CD4-positive, CD25-positive, alpha-beta regulatory T cell (primary cell): ENCODE results near the gene ODC1. TPM values are rescaled to one million over a fixed set of nuclear protein-coding genes. Genes with fewer than 3 reads are reported as not detected.
A peak's percentile ranks its signal among the peaks of the same experiment; 100 is the strongest.

ENCODE experiments used
- ATAC-seq, 2 donors: fragments of 150-1000 bp; cut with Tn5 transposase; one replicate each; pipeline ENCODE4 v1.10.0; 2021; ENCODE audit warnings: low read depth in 2 of 2, moderate number of reproducible peaks in 2 of 2, moderate library complexity in 1 of 2
- DNase-seq, 3 donors: peaks; one replicate each; pipeline versions ENCODE4 v3.0.0 to v3.0.0-alpha.2; 2012 to 2022; ENCODE audit warnings: mixed read lengths in 1 of 3
- H3K27ac ChIP-seq: one replicate; pipeline ENCODE4 v1.7.0; 2013; ENCODE audit warnings: mild to moderate bottlenecking, low read length; ENCODE audit not compliant: insufficient read depth, poor library complexity, severe bottlenecking
- H3K27me3 ChIP-seq: one replicate; pipeline ENCODE4 v1.7.0; 2013; ENCODE audit warnings: low read length; ENCODE audit not compliant: control insufficient read depth, insufficient read depth
- H3K36me3 ChIP-seq: one replicate; pipeline ENCODE4 v1.7.0; 2013; ENCODE audit warnings: mild to moderate bottlenecking, low read length, moderate library complexity; ENCODE audit not compliant: control insufficient read depth, insufficient read depth
- H3K4me1 ChIP-seq: 2 replicates; pipeline ENCODE4 v1.7.0; 2013; ENCODE audit warnings: mild to moderate bottlenecking, low read length; ENCODE audit not compliant: insufficient read depth, control insufficient read depth, poor library complexity, severe bottlenecking
- H3K4me3 ChIP-seq: one replicate; pipeline ENCODE4 v1.7.0; 2013; ENCODE audit warnings: low read depth, mild to moderate bottlenecking, low read length, moderate library complexity
- H3K9me3 ChIP-seq, 2 experiments: 1 replicate in 1 of 2; 2 replicates in 1 of 2; pipeline ENCODE4 v1.7.0; 2013; ENCODE audit warnings: low read length in 2 of 2, mild to moderate bottlenecking in 1 of 2, moderate library complexity in 1 of 2; ENCODE audit not compliant: control insufficient read depth in 2 of 2
- H3K27ac Mint-ChIP-seq, 3 donors: one replicate each; pipeline ENCODE4 v1.8.0; 2020 to 2022; ENCODE audit warnings: mild to moderate bottlenecking in 3 of 3, mixed read lengths in 3 of 3, moderate library complexity in 2 of 3
- H3K27me3 Mint-ChIP-seq: one replicate; pipeline ENCODE4 v1.8.0; 2022; ENCODE audit warnings: mild to moderate bottlenecking, mixed read lengths
- H3K36me3 Mint-ChIP-seq: one replicate; pipeline ENCODE4 v1.8.0; 2020; ENCODE audit warnings: mixed read lengths
- H3K4me1 Mint-ChIP-seq, 4 donors: one replicate each; pipeline ENCODE4 v1.8.0; 2020 to 2022; ENCODE audit warnings: mixed read lengths in 4 of 4, mild to moderate bottlenecking in 1 of 4
- H3K4me3 Mint-ChIP-seq, 4 donors: one replicate each; pipeline ENCODE4 v1.8.0; 2020 to 2022; ENCODE audit warnings: mild to moderate bottlenecking in 4 of 4, mixed read lengths in 4 of 4, moderate library complexity in 3 of 4
- H3K9me3 Mint-ChIP-seq, 7 donors: one replicate each; pipeline ENCODE4 v1.8.0; 2020 to 2022; ENCODE audit warnings: mixed read lengths in 7 of 7, mild to moderate bottlenecking in 3 of 7, moderate library complexity in 2 of 7
- polyA plus RNA-seq, 4 donors: library from polyadenylated mRNA; unstranded; fragments of 300-500 nt; fragmentation: Illumina TruSeq; gene quantifications; one replicate each; pipeline ENCODE4 v1.2.3, GENCODE V29; 2021
- total RNA-seq: library from RNA; stranded (reverse); gene quantifications from one replicate; pipeline ENCODE4 v1.2.3, GENCODE V29; 2022

Gene ODC1
- total and polyA plus RNA-seq, 5 donors from 2014 or later, result 74.1 to 113 (median 102) TPM

DNA sequence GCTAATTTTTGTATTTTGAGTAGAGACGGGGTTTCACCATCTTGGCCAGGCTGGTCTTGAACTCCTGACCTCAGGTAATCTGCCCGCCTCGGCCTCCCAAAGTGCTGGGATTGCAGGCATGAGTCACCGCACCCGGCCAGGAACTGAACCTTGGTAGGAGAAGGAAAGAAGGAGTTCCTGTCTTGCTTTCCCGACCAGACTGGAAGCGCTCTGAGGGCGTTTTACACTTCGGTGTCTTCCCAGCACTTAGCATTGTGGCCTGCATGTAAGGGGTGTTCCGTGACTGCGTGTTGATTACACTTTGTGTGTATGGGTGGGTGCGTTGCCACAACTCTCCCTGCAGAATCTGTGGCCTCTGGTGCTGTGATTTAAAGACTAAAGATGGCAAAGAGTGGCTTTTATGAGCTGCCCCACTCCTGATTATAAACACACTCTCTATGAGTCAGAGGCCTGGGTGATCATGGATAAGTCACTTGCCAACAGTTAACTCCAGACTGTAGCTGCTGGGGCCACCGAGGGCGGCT, 46.0 kb downstream of the ODC1 start:
- no peaks in the 10 kb centered on the region for H3K27me3 Mint-ChIP-seq

DNA sequence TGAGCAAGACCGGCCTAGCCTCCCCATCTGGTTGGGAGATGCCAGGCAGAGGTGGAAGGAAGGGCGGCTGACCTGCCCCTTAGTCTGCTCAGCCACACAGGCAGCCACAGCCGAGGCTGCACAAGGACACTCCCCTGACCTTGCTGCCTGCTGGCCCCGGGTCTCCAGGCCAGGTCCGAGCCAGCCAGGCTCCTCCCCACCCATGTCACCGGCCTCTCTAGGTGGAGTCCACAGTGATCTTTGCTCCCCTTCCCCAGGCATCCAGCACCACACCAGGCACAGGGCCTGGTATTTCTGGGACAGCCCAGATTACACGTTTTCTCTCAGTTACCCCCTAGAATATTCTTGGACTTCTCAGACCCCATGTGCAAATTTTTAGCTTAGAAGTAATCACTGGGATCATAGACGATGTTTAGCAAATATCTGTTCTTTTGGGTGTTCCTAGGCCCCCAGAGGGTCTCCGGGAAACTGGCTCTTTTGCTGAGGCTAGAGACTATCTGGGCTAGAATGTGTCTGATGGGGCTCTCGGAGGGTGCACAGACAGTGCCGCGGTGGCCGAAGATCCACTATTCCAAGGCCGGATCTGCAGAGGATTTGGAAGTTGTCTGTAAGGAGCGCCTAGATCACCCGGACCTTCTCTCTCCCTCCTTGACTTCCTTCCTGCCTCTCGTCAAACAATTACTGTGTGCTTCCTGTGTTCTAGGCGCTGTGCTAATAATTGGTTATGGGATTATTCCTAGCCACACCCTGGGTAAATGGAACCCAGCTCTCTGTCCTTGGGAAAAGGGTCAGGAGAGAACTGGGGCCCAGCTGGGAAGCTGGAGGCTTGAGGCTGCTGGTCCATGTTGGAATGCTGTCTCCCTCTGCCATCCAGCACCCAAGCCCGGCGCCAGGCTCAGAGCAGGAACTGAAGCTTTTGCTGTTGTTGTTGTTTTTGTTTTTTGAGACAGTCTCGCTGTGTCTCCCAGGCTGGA, 46.9 kb downstream of the ODC1 start:
- ATAC-seq, result no peak
- H3K27ac ChIP-seq, result peak overlapping the region; percentile 33

More for the DNA sequence above, 46.0 kb downstream of the ODC1 start:
- no peak for DNase-seq
- H3K36me3 Mint-ChIP-seq, result peaks cover 18% of the 10 kb centered on the region
- Histone ChIP-seq H3K27me3 (no peaks in the 10 kb centered on the region), H3K27ac (no peak overlapping the region), H3K9me3 (no peaks in the 10 kb centered on the region), H3K36me3 (peaks cover 9% of the 10 kb centered on the region), H3K4me3 (no peak overlapping the region), H3K4me1 (peaks cover 23% of the 10 kb centered on the region)
- H3K27ac Mint-ChIP-seq, result peak overlapping the region in 2 of 3 donors; percentile 59 to 89
- no peaks in the 10 kb centered on the region for H3K9me3 Mint-ChIP-seq
- no peak for ATAC-seq
- H3K4me1 Mint-ChIP-seq, result peaks cover under 1 to 43% (median 15%) of the 10 kb centered on the region in 4 donors
- H3K4me3 Mint-ChIP-seq, result no peak overlapping the region

DNA sequence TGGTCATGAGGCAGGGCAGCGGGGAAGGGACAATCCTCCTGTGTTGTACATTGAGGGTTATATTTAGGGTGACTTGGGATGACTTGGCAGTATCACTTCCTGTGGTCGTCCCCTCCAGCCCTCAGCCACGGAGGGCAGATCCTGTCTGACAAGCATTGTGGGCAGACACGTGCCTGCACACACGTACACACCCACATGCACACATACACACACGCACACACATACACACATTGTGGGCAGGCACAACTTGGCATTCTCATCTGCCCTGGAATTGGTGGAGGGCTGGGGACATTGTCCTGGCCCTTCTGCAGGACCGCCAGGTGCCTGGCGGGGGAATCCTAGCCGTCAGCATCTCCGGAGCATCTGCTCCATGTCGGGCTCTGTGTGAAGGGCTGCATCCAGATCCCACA, 47.6 kb downstream of the ODC1 start:
- DNase-seq (peak in 1 of 3 donors; percentile 61), ATAC-seq (peak in 1 of 2 donors; percentile 14)
- Mint-ChIP-seq H3K4me1 (peaks cover 0 to 42% (median 15%) of the 10 kb centered on the region in 4 donors), H3K27ac (peak overlapping the region; percentile 89 to 91 (median 91)), H3K27me3 (no peaks in the 10 kb centered on the region), H3K36me3 (peaks cover 18% of the 10 kb centered on the region), H3K4me3 (no peak overlapping the region), H3K9me3 (peaks cover 0 to 2% (median 0%) of the 10 kb centered on the region in 7 donors)
- H3K36me3 ChIP-seq, result peaks cover 9% of the 10 kb centered on the region
- no peaks in the 10 kb centered on the region for H3K27me3 ChIP-seq
- no peak overlapping the region for H3K4me3 ChIP-seq
- no peaks in the 10 kb centered on the region for H3K9me3 ChIP-seq
- peak overlapping the region; percentile 37 for H3K27ac ChIP-seq
- peaks cover 17% of the 10 kb centered on the region for H3K4me1 ChIP-seq

More for the DNA sequence above, 46.9 kb downstream of the ODC1 start:
- Mint-ChIP-seq H3K4me3 (peak overlapping the region in 1 of 4 donors; percentile 29), H3K9me3 (no peaks in the 10 kb centered on the region), H3K36me3 (peaks cover 14% of the 10 kb centered on the region), H3K4me1 (peaks cover 0 to 36% (median 13%) of the 10 kb centered on the region in 4 donors), H3K27me3 (no peaks in the 10 kb centered on the region), H3K27ac (peak overlapping the region; percentile 89 to 91 (median 91))
- Histone ChIP-seq H3K36me3 (peaks cover 9% of the 10 kb centered on the region), H3K27me3 (no peaks in the 10 kb centered on the region), H3K9me3 (no peaks in the 10 kb centered on the region), H3K4me3 (no peak overlapping the region), H3K4me1 (peaks cover 17% of the 10 kb centered on the region)
- DNase-seq, result no peak

- Mint-ChIP-seq H3K4me1 (peaks cover 0 to 47% (median 17%) of the 10 kb centered on the region in 4 donors), H3K27me3 (no peaks in the 10 kb centered on the region), H3K9me3 (peaks cover 0 to 2% (median 0%) of the 10 kb centered on the region in 7 donors), H3K27ac (peak overlapping the region in 2 of 3 donors; percentile 89 to 91), H3K4me3 (no peak overlapping the region), H3K36me3 (peaks cover 19% of the 10 kb centered on the region)
- DNase-seq (no peak), ATAC-seq (no peak)
- H3K36me3 ChIP-seq, result peaks cover 9% of the 10 kb centered on the region
- peaks cover 17% of the 10 kb centered on the region for H3K4me1 ChIP-seq
- no peak overlapping the region for H3K4me3 ChIP-seq
- H3K27me3 ChIP-seq, result no peaks in the 10 kb centered on the region
- H3K9me3 ChIP-seq, result no peaks in the 10 kb centered on the region
- peak overlapping the region; percentile 37 for H3K27ac ChIP-seq
Measured at GRCh38 chr2:10400002-10400401, 48.1 kb downstream of the ODC1 start.

GRCh38 chr2:10399358-10399757, 48.8 kb downstream of the ODC1 start:
- H3K4me3 Mint-ChIP-seq, result no peak overlapping the region
- peaks cover 19% of the 10 kb centered on the region for H3K36me3 Mint-ChIP-seq
- H3K9me3 Mint-ChIP-seq, result peaks cover 0 to 2% (median 0%) of the 10 kb centered on the region in 7 donors

DNA sequence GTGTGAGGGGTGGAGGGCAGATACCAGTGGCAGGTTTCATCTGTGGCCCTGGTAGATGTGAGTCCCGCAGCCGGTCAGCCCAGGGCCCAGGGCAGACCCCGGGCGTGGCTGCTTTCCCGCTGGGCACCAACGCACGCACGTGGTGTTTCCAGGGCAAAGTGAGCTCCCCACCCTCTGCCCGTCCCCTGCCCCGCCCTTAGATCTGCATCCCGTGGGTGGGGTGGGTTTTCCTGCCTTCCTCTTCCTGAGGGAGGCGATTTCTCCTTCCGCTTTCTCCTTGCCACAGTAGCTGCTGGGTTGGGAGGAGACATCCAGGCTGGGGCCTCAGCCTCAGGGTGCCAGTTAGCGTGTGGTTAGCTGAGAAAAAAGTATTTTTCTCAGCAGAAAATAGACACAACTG, 49.6 kb downstream of the ODC1 start:
- no peak for DNase-seq
- H3K4me1 Mint-ChIP-seq, result peaks cover 0 to 44% (median 14%) of the 10 kb centered on the region in 4 donors

More at GRCh38 chr2:10399358-10399757, 48.8 kb downstream of the ODC1 start:
- Histone ChIP-seq H3K27ac (no peak overlapping the region), H3K4me1 (peaks cover 18% of the 10 kb centered on the region), H3K27me3 (no peaks in the 10 kb centered on the region), H3K9me3 (no peaks in the 10 kb centered on the region), H3K36me3 (peaks cover 7% of the 10 kb centered on the region), H3K4me3 (no peak overlapping the region)
- no peaks in the 10 kb centered on the region for H3K27me3 Mint-ChIP-seq
- DNase-seq (no peak), ATAC-seq (no peak)
- peak overlapping the region in 1 of 3 donors; percentile 60 for H3K27ac Mint-ChIP-seq
- peaks cover 0 to 48% (median 17%) of the 10 kb centered on the region in 4 donors for H3K4me1 Mint-ChIP-seq

DNA sequence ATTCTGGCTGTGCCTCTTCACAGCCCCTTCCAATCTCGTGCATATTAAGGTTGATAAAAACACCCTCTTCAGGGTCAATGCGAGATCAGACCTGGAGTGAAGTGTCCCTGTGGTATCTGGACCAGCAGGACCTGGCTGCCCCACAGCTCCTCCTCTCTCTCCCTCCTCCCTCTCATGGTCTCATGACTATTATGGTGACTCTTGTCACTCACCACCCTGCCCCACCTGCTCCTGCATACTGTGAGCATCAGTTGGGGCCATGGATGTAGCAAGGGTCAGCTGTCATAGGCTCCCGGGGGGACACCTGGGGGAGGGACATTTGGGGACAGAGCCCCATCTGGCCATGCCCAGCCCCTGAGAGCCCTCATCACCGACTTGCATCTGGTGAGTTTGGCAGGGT, 50.2 kb downstream of the ODC1 start:
- ATAC-seq (no peak), DNase-seq (no peak)
- H3K27ac Mint-ChIP-seq, result peak overlapping the region; percentile 58 to 80 (median 65)
- H3K27me3 Mint-ChIP-seq, result no peaks in the 10 kb centered on the region
- H3K36me3 Mint-ChIP-seq, result peaks cover 19% of the 10 kb centered on the region
- H3K4me1 ChIP-seq, result peaks cover 19% of the 10 kb centered on the region
- H3K4me3 ChIP-seq, result no peak overlapping the region
- H3K9me3 ChIP-seq, result no peaks in the 10 kb centered on the region
- no peak overlapping the region for H3K4me3 Mint-ChIP-seq
- H3K36me3 ChIP-seq, result peaks cover 2% of the 10 kb centered on the region
- H3K9me3 Mint-ChIP-seq, result peaks cover 0 to 2% (median 0%) of the 10 kb centered on the region in 7 donors
- H3K27ac ChIP-seq, result no peak overlapping the region
- peaks cover 0 to 47% (median 14%) of the 10 kb centered on the region in 4 donors for H3K4me1 Mint-ChIP-seq
- H3K27me3 ChIP-seq, result no peaks in the 10 kb centered on the region

More for the DNA sequence above, 49.6 kb downstream of the ODC1 start:
- Histone ChIP-seq H3K27ac (no peak overlapping the region), H3K4me1 (peaks cover 19% of the 10 kb centered on the region), H3K27me3 (no peaks in the 10 kb centered on the region), H3K4me3 (no peak overlapping the region), H3K9me3 (no peaks in the 10 kb centered on the region), H3K36me3 (peaks cover 2% of the 10 kb centered on the region)
- Mint-ChIP-seq H3K9me3 (peaks cover 0 to 2% (median 0%) of the 10 kb centered on the region in 7 donors), H3K27me3 (no peaks in the 10 kb centered on the region), H3K4me3 (no peak overlapping the region), H3K36me3 (peaks cover 19% of the 10 kb centered on the region), H3K27ac (peak overlapping the region in 2 of 3 donors; percentile 36 to 58)
- ATAC-seq, result no peak
